Stimulated activated CD8-positive, alpha-beta memory T cell treated with anti-CD3 and anti-CD28 coated beads, Interleukin-15, amount 100 ng/mL, for 24 hours (primary cell): ENCODE data around the gene BLCAP.
"Not testable (repeated sequence)": the region's sequence is repeated elsewhere in the genome, so short reads cannot be mapped to it uniquely, and the experiment has no call there.

Source experiments
- DNase-seq: peaks from one replicate; pipeline ENCODE4 v3.0.0-alpha.2; 2020; ENCODE audit warnings: low read depth

Gene BLCAP

GRCh38 chr20:37556538-37556937 lies 28.9 kb upstream of the BLCAP start:
- DNase-seq = no peak

- DNase-seq = not testable (repeated sequence)
Measured at GRCh38 chr20:37554721-37555298, 27.1 kb upstream of the BLCAP start.

- DNase-seq = no peak
Measured at GRCh38 chr20:37552415-37552814, 24.7 kb upstream of the BLCAP start.

- not testable (repeated sequence) for DNase-seq
Measured at GRCh38 chr20:37551660-37552059, 24.0 kb upstream of the BLCAP start.

GRCh38 chr20:37550101-37550920 lies 22.6 kb upstream of the BLCAP start:
- DNase-seq = not testable (repeated sequence)

GRCh38 chr20:37547912-37548311 lies 20.2 kb upstream of the BLCAP start:
- DNase-seq = no peak

- DNase-seq = no peak
Measured at GRCh38 chr20:37545516-37545915, 17.8 kb upstream of the BLCAP start.

GRCh38 chr20:37544386-37544785 lies 16.7 kb upstream of the BLCAP start:
- DNase-seq = no peak

GRCh38 chr20:37543828-37544227 lies 16.2 kb upstream of the BLCAP start:
- DNase-seq = no peak

- DNase-seq = no peak
Measured at GRCh38 chr20:37542281-37542680, 14.6 kb upstream of the BLCAP start.

GRCh38 chr20:37541326-37541725 lies 13.7 kb upstream of the BLCAP start:
- no peak for DNase-seq

GRCh38 chr20:37540838-37541237 lies 13.2 kb upstream of the BLCAP start:
- DNase-seq = not testable (repeated sequence)

- no peak for DNase-seq
Measured at GRCh38 chr20:37540001-37540400, 12.3 kb upstream of the BLCAP start.

GRCh38 chr20:37539424-37539823 lies 11.7 kb upstream of the BLCAP start:
- no peak for DNase-seq

- no peak for DNase-seq
Measured at GRCh38 chr20:37538003-37538402, 10.3 kb upstream of the BLCAP start.

GRCh38 chr20:37537505-37537904 lies 9.8 kb upstream of the BLCAP start:
- DNase-seq = no peak

GRCh38 chr20:37535443-37536132 lies 7.9 kb upstream of the BLCAP start:
- no peak for DNase-seq

GRCh38 chr20:37534401-37535157 lies 6.9 kb upstream of the BLCAP start:
- no peak for DNase-seq

GRCh38 chr20:37533154-37533715 lies 5.6 kb upstream of the BLCAP start:
- DNase-seq = no peak

- no peak for DNase-seq
Measured at GRCh38 chr20:37531856-37532255, 4.2 kb upstream of the BLCAP start.

GRCh38 chr20:37530696-37531095 lies 3.0 kb upstream of the BLCAP start:
- DNase-seq = no peak

GRCh38 chr20:37529968-37530600 lies 2.4 kb upstream of the BLCAP start:
- no peak for DNase-seq
